PC-3 (cell line): ENCODE results near the gene SCML1.

Experiments
- EZH2 ChIP-seq: fragments of 300-600 bp; sonication (generic); IDR thresholded peaks from one replicate; pipeline ENCODE4 v1.6.1; 2017; ENCODE audit warnings: antibody characterized with exemption, mild to moderate bottlenecking, low read length; ENCODE audit not compliant: unreplicated experiment
- TF ChIP-seq, protein P1 (sequence below): fragments of 300-600 bp; sonication (generic); conservative IDR thresholded peaks from 2 replicates; pipeline ENCODE4 v1.5.1; 2017; ENCODE audit warnings: antibody characterized with exemption, low read depth, mild to moderate bottlenecking, low read length

DNA sequence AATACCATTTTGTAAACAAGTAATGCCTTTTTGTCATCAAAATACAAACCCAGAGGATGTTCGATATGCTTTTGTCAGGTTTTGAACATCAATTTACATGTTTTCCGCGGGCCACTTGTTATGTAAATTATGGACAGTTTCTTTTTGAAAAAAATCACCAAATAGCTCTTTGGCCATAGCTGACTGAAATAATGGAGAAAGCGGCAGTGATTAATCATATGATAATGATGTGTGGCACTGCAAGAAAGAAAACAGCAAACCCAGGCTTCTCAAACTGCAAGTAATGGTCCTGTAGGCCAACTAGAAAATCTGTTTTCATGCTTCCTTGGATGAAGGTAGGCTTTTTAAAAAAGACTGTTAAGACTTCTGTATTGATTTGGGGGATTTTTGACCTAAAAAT, 15.6 kb upstream of the SCML1 start:
- TF ChIP-seq, protein P1, sequence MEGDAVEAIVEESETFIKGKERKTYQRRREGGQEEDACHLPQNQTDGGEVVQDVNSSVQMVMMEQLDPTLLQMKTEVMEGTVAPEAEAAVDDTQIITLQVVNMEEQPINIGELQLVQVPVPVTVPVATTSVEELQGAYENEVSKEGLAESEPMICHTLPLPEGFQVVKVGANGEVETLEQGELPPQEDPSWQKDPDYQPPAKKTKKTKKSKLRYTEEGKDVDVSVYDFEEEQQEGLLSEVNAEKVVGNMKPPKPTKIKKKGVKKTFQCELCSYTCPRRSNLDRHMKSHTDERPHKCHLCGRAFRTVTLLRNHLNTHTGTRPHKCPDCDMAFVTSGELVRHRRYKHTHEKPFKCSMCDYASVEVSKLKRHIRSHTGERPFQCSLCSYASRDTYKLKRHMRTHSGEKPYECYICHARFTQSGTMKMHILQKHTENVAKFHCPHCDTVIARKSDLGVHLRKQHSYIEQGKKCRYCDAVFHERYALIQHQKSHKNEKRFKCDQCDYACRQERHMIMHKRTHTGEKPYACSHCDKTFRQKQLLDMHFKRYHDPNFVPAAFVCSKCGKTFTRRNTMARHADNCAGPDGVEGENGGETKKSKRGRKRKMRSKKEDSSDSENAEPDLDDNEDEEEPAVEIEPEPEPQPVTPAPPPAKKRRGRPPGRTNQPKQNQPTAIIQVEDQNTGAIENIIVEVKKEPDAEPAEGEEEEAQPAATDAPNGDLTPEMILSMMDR, result no peak
- no peak for TF ChIP-seq EZH2
